ENCODE data around the gene NKAIN2. TPM values are rescaled to one million over a fixed set of nuclear protein-coding genes. Genes with fewer than 3 reads are reported as not detected.

The NKAIN2 gene
- total and polyA plus RNA-seq, 9 of the 15 experiments (the other 6 are each of a cell fraction or from before 2014, with no cell fraction given): not detected

DNA sequence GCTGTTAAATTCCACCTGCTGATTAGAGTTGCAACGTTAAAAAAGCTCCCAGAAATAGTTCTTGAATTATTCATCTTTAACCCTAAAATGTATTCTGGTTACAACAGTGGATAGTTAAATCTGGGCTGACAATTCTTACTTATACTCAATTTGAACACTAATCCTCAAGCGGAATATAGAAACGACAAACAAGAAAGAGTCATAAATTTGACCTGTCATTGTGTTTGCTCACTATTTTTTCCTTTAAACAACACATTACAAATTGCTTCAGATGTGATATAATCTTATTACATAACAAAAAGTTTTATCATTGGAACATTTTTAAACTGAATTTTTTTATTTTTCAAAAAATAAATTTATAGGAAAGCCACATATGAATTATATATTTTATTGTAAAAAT, 1054.1 kb downstream of the NKAIN2 start:
- in situ Hi-C loops (cut with MboI) (no loop called here), intact Hi-C loops (cut with micrococcal nuclease) (loop anchor here (10.0 kb wide), 2 partner anchors 1053 to 1463 kb away; partner anchors contain the start of gene NKAIN2)
- WGBS (ENCODE audit: insufficient coverage, low coverage, missing lambda C conversion rate): 3% methylated on average over 3 of the region's 3 CpGs
- ATAC-seq (no peak), FAIRE-seq (no peak), DNase-seq (ENCODE audit: extremely low read depth in 1 of 4, low spot score in 3 of 4) (no peak)
- Histone ChIP-seq H3K27me3 (ENCODE audit: control insufficient read depth in 2 of 2, insufficient read depth in 2 of 2, low read length in 2 of 2) (no peaks in the 10 kb centered on the region), H3K9me1 (ENCODE audit: control insufficient read depth, insufficient read depth, low read length) (no peaks in the 10 kb centered on the region), H3K36me3 (ENCODE audit: control insufficient read depth, insufficient read depth, low read length) (no peaks in the 10 kb centered on the region), H3K4me2 (ENCODE audit: insufficient read depth, low read length) (no peak overlapping the region), H2AFZ (ENCODE audit: low read depth, low read length) (no peak overlapping the region), H3K79me2 (ENCODE audit: control insufficient read depth, insufficient read depth, low read length) (no peaks in the 10 kb centered on the region), H3K9ac (ENCODE audit: insufficient read depth in 1 of 2, low read depth in 2 of 2, low read length in 2 of 2) (no peak overlapping the region), H3K4me1 (replicated peaks in 1 of 2; ENCODE audit: control insufficient read depth in 2 of 2, insufficient read depth in 2 of 2, low read length in 2 of 2) (no peaks in the 10 kb centered on the region), H4K20me1 (replicated peaks; ENCODE audit: control insufficient read depth, insufficient read depth, low read length) (no peaks in the 10 kb centered on the region), H3K9me3 (replicated peaks; ENCODE audit: control insufficient read depth, insufficient read depth, low read depth, low read length) (no peaks in the 10 kb centered on the region), H3K27ac (ENCODE audit: extremely low read depth, low read depth, low read length) (no peak overlapping the region), H3K4me3 (no peak overlapping the region)
- no peak for TF ChIP-seq CHD2 (IDR thresholded peaks at IDR 0.05; ENCODE audit: low read depth, low read length)
- TF ChIP-seq NCOR1 (IDR thresholded peaks at IDR 0.05): no peak
- no peak for TF ChIP-seq LEF1 (IDR thresholded peaks at IDR 0.05)
- peak; percentile 50 for TF ChIP-seq MEIS2 (IDR thresholded peaks at IDR 0.05; ENCODE audit: partially characterized antibody)
- TF ChIP-seq ZNF398 (CRISPR knock-in tag; IDR thresholded peaks at IDR 0.05): no peak
- TF ChIP-seq ZNF589 (CRISPR knock-in tag; IDR thresholded peaks at IDR 0.05; ENCODE audit: low read depth): no peak
- TF ChIP-seq FOXP1 (CRISPR knock-in tag; IDR thresholded peaks at IDR 0.05): no peak
- no peak for TF ChIP-seq ZFPM2 (CRISPR knock-in tag; IDR thresholded peaks at IDR 0.05)
- TF ChIP-seq, protein P1, sequence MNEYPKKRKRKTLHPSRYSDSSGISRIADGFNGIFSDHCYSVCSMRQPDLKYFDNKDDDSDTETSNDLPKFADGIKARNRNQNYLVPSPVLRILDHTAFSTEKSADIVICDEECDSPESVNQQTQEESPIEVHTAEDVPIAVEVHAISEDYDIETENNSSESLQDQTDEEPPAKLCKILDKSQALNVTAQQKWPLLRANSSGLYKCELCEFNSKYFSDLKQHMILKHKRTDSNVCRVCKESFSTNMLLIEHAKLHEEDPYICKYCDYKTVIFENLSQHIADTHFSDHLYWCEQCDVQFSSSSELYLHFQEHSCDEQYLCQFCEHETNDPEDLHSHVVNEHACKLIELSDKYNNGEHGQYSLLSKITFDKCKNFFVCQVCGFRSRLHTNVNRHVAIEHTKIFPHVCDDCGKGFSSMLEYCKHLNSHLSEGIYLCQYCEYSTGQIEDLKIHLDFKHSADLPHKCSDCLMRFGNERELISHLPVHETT (CRISPR knock-in tag; conservative IDR thresholded peaks at IDR 0.05 in 1 of 2, IDR thresholded peaks at IDR 0.05 in 1 of 2): no peak
- TF ChIP-seq ZNF274 (IDR thresholded peaks at IDR 0.05; ENCODE audit: borderline replicate concordance, low read depth, low read length): no peak
- TF ChIP-seq SMAD3 (CRISPR knock-in tag; conservative IDR thresholded peaks at IDR 0.05): no peak
- TF ChIP-seq PKNOX1 (IDR thresholded peaks at IDR 0.05): peak; percentile 54
- CTCF ChIA-PET (ENCODE audit: low intra/inter-chr PET ratio): no interaction called here
- BruUV-seq (replicated peaks): no TSS peak
- POLR2A ChIA-PET: no interaction called here
